NT2/D1 (cell line): ENCODE results near the gene GALM.

ENCODE experiments used
- YY1 ChIP-seq: IDR thresholded peaks from 2 replicates; pipeline ENCODE4 v1.6.1; 2011; ENCODE audit not compliant: insufficient read length, insufficient read depth
- ZNF274 ChIP-seq: IDR thresholded peaks from 2 replicates; pipeline ENCODE4 v1.6.1; 2011; ENCODE audit warnings: mild to moderate bottlenecking, low read depth, low read length

DNA sequence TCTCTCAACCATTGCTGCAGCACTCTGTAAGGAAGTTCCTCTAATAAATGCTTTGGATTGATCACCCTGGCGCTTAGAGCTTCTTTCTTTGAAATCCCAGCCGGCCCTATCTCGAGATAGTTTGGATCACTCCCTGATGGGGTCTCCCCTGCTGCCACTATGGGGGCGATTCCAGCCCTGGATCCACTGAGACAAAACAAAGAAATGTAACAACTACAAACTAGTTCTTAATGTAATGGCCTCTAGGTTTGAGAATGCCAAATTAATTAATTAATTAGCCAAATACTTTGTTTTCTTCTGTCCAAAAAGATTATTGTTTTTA, 70.0 kb downstream of the GALM start:
- no peak for TF ChIP-seq YY1
- no peak for TF ChIP-seq ZNF274
